CD4-positive, alpha-beta T cell treated with Interleukin-12 subunit alpha and Interleukin-12 subunit beta, for 1 hour (primary cell): ENCODE data around the gene RASL12.
"Not testable (repeated sequence)": the region's sequence is repeated elsewhere in the genome, so short reads cannot be mapped to it uniquely, and the experiment has no call there.

ENCODE experiments used
- DNase-seq: peaks from one replicate; pipeline ENCODE4 v3.0.0-alpha.2; 2020

RASL12 gene

GRCh38 chr15:65067645-65068402 lies at the start of gene RASL12:
RASL12 (minus strand) TSS chr15:65067991; CDS start chr15:65067835, 156 bp downstream.
- no peak for DNase-seq

- DNase-seq: no peak
These were observed 47.8 kb upstream of the RASL12 start for GRCh38 chr15:65115542-65115941.

DNA sequence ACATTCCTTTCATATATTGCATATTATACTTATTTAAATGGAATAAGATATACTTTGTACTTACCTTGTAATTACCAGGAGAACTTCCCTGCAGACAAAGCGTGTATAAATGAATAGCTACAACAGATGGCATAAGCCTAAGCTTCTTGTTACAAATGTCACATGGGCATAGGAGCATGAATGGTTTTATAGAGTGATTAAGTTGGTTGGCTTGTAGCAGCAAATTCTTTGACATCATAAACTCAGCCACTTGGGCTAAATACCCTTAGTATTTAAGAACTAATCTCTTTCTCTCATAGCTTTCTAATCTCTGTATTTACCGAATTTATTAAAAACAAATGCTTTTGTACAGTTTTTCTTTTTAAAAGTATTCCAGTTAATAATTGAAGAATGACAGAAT lies 47.3 kb upstream of the RASL12 start, which contains the start of gene UBAP1L:
TSS of gene UBAP1L (minus strand) at position 115 of the 400 bp plus-strand sequence. CDS start 8,985 bp downstream, outside the sequence.
- DNase-seq: no peak

DNA sequence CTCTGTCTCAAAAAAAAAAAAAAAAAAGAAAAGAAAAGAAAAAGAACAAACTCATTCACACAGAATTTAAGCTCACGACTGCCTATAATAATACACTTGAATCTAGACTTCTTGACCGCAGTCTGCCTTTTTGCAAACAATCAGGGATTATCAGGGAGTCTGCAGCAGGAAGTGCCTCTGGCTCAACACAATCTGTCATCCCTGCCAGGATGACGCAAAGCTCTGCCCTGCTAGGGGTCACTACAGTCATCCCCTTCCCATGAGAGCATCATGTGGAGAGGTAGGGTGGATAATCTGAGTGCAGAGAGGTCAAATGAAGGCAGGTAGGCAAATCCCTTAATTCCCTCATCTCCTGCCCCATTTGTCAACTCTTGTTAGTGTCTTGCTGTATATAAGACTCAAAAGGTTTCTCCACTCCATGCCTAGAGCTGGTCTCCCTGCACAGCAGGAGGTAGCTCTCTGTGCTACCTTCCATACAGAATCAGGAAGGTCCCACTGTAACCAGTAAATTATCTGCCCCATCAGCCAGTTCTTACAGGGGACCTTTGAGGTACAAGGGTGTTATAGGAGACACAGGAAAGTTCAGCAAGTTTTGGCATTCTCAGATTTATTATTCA lies 43.0 kb upstream of the RASL12 start:
- DNase-seq: no peak

- DNase-seq: no peak
These were observed 38.3 kb upstream of the RASL12 start for GRCh38 chr15:65106011-65106590.

GRCh38 chr15:65105038-65105437 lies 37.2 kb upstream of the RASL12 start:
- DNase-seq: no peak

DNA sequence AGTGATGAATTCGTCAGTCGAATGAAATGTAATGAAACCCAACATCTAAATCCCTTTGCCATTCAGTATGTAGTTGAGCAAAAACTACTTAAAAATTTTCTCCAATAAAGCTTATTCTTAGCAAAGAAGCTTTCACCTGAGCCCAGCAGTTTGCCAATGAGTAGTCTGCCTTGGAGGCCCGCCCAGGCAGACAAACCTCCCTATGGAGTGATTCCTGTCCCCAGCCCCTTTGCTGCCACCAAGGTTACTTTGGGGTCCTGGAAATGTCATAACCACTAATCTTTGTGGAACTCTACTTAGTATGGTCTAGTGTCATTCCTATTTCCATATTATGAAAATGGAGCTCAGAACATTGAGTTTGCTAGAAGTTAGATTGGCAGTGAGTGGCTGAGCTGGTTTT lies 35.1 kb upstream of the RASL12 start:
- DNase-seq: no peak

GRCh38 chr15:65101891-65102708 lies 34.3 kb upstream of the RASL12 start:
- no peak for DNase-seq

DNA sequence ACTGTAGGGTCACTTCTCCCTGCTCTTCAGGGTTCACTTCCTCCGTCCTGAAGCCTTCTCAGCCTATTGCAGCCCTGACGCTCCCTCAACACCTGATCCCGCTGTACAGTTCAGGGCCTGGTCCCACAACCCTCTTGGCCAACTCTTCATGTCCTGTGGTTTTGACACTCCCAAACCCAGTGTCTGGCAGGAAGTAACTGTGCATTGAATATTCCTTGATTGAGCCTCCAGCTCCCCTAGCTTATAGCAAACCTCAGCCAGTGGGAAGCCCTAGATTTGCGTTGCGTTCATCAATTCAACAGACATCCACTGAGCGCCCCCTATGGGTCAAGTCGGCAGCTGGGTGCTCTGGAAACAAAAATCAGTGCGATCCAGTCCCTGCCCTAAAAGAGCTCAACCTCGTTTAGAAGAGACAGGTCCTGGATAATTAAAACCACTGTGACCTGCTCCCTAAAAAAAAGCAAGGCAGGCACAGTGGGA lies 33.7 kb upstream of the RASL12 start:
- peak; percentile 51 for DNase-seq

- DNase-seq: no peak
These were observed 32.7 kb upstream of the RASL12 start for GRCh38 chr15:65100442-65100841.

GRCh38 chr15:65099801-65100200 lies 32.0 kb upstream of the RASL12 start:
- not testable (repeated sequence) for DNase-seq

GRCh38 chr15:65099336-65099735 lies 31.5 kb upstream of the RASL12 start:
- no peak for DNase-seq

GRCh38 chr15:65097651-65098263 lies 30.0 kb upstream of the RASL12 start:
- DNase-seq: no peak

- no peak for DNase-seq
These were observed 28.9 kb upstream of the RASL12 start for GRCh38 chr15:65096481-65097385.

- no peak for DNase-seq
These were observed 27.9 kb upstream of the RASL12 start for GRCh38 chr15:65095747-65096104.

- no peak for DNase-seq
These were observed 27.4 kb upstream of the RASL12 start for GRCh38 chr15:65095011-65095746.

GRCh38 chr15:65094294-65094995 lies 26.7 kb upstream of the RASL12 start:
- DNase-seq: no peak

DNA sequence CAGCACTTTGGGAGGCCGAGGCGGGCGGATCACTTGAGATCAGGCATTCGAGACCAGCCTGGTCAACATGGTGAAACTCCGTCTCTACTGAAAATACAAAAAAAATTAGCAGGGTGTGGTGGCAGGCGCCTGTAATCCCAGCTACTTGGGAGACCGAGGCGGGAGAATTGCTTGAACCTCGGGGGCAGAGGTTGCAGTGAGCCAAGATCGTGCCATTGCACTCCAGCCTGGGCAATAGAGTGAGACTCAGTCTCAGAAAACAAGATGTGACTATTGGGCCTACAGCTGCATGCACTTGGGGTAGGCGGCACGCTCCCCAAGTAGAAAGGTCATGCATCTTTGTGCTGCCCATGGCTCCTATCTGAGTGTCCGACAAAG lies 26.0 kb upstream of the RASL12 start:
- not testable (repeated sequence) for DNase-seq

GRCh38 chr15:65092911-65093792 lies 25.4 kb upstream of the RASL12 start:
- no peak for DNase-seq
